ENCODE data around the gene GSE1. TPM values are rescaled to one million over a fixed set of nuclear protein-coding genes. Genes with fewer than 3 reads are reported as not detected.

Gene GSE1
- total and polyA plus RNA-seq, 4 donors, result 3.9 to 111 (median 35.7) TPM

DNA sequence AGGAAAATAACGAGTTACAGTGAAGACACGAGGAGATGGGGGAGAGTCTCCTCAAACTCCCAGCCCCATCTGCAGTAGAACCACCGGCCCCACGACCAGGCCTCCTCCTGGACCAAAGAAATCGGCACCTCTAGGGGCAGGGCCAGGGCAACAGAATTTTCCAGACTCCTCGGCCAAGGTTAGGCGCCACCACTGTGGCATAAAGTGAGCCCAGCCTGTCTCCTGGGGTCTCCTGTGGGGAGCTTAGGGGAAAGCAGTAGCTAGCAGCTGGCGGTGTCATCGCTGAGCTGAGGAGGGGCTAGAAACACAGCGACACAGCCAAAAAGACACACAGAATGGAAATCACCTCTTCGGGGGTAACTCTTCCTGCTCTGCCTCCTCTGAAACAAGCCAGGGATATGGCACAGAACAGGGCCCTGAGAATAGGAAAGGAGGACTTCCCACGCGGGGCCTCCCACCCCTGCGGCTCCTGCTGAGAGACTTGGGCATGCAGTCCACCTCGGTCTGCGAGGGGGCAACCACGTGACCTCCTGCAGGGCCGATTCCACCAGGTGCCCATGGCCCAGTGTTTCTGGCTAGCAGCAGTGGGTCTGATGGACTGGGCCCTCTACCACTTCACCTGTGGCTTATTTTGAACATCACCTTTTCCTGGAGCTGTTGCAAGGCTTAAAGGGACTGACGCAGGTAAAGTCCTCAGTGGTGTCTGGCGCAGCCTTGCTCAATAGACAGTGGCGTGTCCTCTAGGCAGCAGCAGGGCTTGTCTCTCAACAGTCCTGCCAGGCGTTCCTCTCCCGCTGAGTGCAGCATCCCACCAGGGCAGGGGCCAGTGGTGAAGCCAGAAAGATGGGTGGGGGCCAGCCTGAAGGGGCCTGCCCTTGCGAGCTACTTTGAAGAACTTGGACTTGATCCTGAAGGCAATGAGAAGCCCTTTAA lies 82.3 kb downstream of the GSE1 start:
- Histone ChIP-seq H3K4me1 (ENCODE audit: control insufficient read depth in 1 of 2, insufficient read depth in 2 of 2, low read length in 2 of 2) (no peaks in the 10 kb centered on the region), H3K4me3 (ENCODE audit: low read length in 2 of 2) (no peak overlapping the region), H3K9me3 (ENCODE audit: control insufficient read depth, low read length) (no peaks in the 10 kb centered on the region), H3K36me3 (ENCODE audit: control insufficient read depth in 1 of 2, insufficient read depth in 2 of 2, low read length in 1 of 2) (no peaks in the 10 kb centered on the region), H3K27me3 (ENCODE audit: control insufficient read depth in 1 of 2, insufficient read depth in 2 of 2, low read length in 1 of 2) (no peaks in the 10 kb centered on the region), H3K27ac (ENCODE audit: low read depth in 1 of 2, low read length in 2 of 2) (no peak overlapping the region)
- DNase-seq, result no peak
- intact Hi-C loops (cut with DNase I), result no loop called here
- WGBS, 2 donors, result 74 to 78% methylated on average over 24 of the region's 24 CpGs
- no peak for ATAC-seq (ENCODE audit: low FRiP score)

DNA sequence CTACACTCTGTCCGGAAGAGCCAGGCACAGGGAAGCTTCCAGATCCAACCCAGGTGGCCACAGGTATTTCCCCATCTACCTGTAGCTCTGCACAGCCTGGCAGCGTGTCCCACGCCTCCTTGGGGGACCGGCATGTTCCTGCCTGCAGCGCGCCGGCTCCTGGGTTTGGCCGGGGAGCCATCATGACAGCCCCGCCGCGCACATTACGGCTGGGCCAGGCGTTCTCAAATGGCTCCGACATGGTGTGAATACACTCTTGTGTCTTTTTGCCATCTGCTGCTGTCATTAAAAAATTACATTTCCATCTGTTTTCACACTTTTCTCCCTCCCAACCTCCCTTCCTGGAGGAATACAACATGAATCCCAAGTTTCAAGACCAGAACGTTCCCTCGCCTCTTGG lies 83.7 kb downstream of the GSE1 start:
- intact Hi-C loops (cut with DNase I), result no loop called here
- no peak for DNase-seq
- 77 to 78% methylated on average over 16 of the region's 16 CpGs for WGBS, 2 donors
- no peak for ATAC-seq (ENCODE audit: low FRiP score)
- Histone ChIP-seq H3K36me3 (ENCODE audit: control insufficient read depth in 1 of 2, insufficient read depth in 2 of 2, low read length in 1 of 2) (no peaks in the 10 kb centered on the region), H3K4me3 (ENCODE audit: low read length in 2 of 2) (no peak overlapping the region), H3K27ac (ENCODE audit: low read depth in 1 of 2, low read length in 2 of 2) (no peak overlapping the region), H3K4me1 (ENCODE audit: control insufficient read depth in 1 of 2, insufficient read depth in 2 of 2, low read length in 2 of 2) (no peaks in the 10 kb centered on the region), H3K27me3 (ENCODE audit: control insufficient read depth in 1 of 2, insufficient read depth in 2 of 2, low read length in 1 of 2) (no peaks in the 10 kb centered on the region), H3K9me3 (ENCODE audit: control insufficient read depth, low read length) (peaks cover 2% of the 10 kb centered on the region)

DNA sequence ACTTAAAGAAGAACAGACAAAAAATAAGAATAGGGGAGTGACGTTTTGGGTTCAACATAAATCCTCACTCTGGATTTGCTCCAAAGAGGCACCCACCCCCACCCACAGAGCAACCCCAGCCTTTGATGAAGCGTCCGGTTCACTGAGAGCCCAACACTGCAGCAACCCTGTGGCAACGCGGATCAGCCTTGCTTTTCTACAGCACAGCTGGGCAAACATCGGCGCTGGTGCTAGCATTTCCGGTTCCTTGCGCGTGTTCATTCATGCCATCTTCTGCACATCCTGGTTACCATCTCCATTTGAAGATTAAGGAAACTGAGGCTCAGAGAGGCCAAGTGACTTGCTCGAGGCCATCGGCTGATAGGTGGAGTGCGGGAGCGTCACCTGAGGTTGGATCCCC lies 84.3 kb downstream of the GSE1 start:
- Histone ChIP-seq H3K27ac (ENCODE audit: low read depth in 1 of 2, low read length in 2 of 2) (no peak overlapping the region), H3K4me3 (ENCODE audit: low read length in 2 of 2) (no peak overlapping the region), H3K36me3 (ENCODE audit: control insufficient read depth in 1 of 2, insufficient read depth in 2 of 2, low read length in 1 of 2) (no peaks in the 10 kb centered on the region), H3K4me1 (ENCODE audit: control insufficient read depth in 1 of 2, insufficient read depth in 2 of 2, low read length in 2 of 2) (no peaks in the 10 kb centered on the region), H3K27me3 (ENCODE audit: control insufficient read depth in 1 of 2, insufficient read depth in 2 of 2, low read length in 1 of 2) (no peaks in the 10 kb centered on the region), H3K9me3 (ENCODE audit: control insufficient read depth, low read length) (peaks cover 2% of the 10 kb centered on the region)
- intact Hi-C loops (cut with DNase I), result no loop called here
- ATAC-seq (ENCODE audit: low FRiP score), result no peak
- no peak for DNase-seq
- WGBS, 2 donors, result 56 to 63% methylated on average over 14 of the region's 14 CpGs

DNA sequence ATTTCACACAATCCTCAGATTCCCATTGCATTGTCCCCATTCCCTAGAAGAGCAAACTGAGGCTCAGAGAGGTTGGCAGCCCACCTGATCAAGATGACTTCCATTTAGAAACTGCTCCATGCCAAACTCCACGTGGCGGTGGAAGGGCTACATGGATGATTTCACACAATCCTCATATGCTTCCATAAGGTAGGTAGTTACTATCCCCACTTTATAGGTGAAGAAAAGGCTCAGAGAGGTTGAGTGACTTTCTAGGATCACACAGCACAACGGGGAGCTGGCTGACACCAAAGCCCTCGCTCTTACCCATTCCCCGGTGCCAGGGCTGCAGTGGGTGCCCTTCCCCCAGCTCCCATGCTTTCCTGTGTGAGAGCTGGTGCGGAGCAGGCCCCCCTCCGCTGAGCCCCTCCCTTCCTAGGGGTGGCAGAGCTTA lies 85.4 kb downstream of the GSE1 start:
- no peaks in the 10 kb centered on the region for H3K27me3 ChIP-seq (ENCODE audit: control insufficient read depth in 1 of 2, insufficient read depth in 2 of 2, low read length in 1 of 2)
- no peak for DNase-seq
- no peaks in the 10 kb centered on the region for H3K36me3 ChIP-seq (ENCODE audit: control insufficient read depth in 1 of 2, insufficient read depth in 2 of 2, low read length in 1 of 2)
- no peak overlapping the region for H3K4me3 ChIP-seq (ENCODE audit: low read length in 2 of 2)
- no peak overlapping the region for H3K27ac ChIP-seq (ENCODE audit: low read depth in 1 of 2, low read length in 2 of 2)
- 85 to 86% methylated on average over 7 of the region's 7 CpGs for WGBS, 2 donors
- ATAC-seq (ENCODE audit: low FRiP score), result no peak
- intact Hi-C loops (cut with DNase I), result no loop called here
- no peaks in the 10 kb centered on the region for H3K4me1 ChIP-seq (ENCODE audit: control insufficient read depth in 1 of 2, insufficient read depth in 2 of 2, low read length in 2 of 2)
- H3K9me3 ChIP-seq (ENCODE audit: control insufficient read depth, low read length), result peaks cover 2% of the 10 kb centered on the region

DNA sequence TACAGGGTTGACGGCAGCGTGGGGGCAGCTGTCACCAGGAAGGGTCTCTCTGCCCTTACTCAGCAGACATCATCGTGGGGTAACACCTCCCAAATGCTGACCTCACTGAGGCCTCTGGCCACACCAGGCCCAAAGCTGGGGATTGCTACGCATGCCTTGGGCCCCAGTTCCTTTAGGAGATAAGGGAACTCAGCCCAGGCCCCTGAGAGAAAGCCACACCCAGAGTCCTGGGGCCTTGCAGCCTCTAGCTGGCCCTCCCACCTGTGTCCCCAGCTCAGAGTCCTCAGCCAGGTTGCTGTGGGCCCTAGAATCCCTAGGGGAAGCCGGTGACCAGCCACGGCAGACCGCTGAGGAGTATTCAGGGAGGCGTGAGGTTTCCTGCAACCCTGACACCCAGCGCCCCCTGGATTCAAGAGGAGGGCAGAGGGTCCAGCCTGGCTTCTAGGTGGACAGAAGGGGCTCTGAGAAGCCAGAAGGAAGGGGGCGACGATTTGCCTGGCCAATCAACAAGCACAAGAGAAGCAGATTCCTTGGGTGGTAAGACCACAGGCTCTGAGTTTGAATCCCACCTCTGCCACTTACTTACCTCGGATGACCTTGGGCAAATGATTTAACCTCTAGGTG lies 85.9 kb downstream of the GSE1 start:
- intact Hi-C loops (cut with DNase I), result no loop called here
- 66 to 69% methylated on average over 12 of the region's 12 CpGs for WGBS, 2 donors
- H3K4me1 ChIP-seq (ENCODE audit: control insufficient read depth in 1 of 2, insufficient read depth in 2 of 2, low read length in 2 of 2), result no peaks in the 10 kb centered on the region
- DNase-seq (no peak), ATAC-seq (ENCODE audit: low FRiP score) (no peak)
- H3K27ac ChIP-seq (ENCODE audit: low read depth in 1 of 2, low read length in 2 of 2), result no peak overlapping the region
- peaks cover 2% of the 10 kb centered on the region for H3K9me3 ChIP-seq (ENCODE audit: control insufficient read depth, low read length)
- no peak overlapping the region for H3K4me3 ChIP-seq (ENCODE audit: low read length in 2 of 2)
- no peaks in the 10 kb centered on the region for H3K27me3 ChIP-seq (ENCODE audit: control insufficient read depth in 1 of 2, insufficient read depth in 2 of 2, low read length in 1 of 2)
- H3K36me3 ChIP-seq (ENCODE audit: control insufficient read depth in 1 of 2, insufficient read depth in 2 of 2, low read length in 1 of 2), result no peaks in the 10 kb centered on the region

DNA sequence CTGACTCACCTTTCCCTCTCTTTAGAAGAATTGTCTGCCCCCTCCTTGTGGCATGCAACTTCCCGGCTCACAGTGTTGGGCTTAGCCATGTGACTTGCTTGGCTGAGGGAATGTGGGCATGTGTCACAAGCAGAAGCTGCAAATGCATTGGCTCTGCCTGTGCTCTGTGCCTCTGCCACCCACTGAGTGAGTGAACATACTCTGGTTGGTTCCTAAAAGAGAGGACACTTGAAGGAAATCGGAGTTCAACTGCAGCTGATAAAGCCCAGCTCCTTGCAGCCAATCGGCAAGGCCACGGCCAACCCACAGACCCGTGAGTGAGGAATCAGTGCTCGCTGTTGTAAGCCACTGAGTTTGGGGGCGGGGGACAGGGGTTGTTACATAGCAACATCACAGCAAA lies 86.5 kb downstream of the GSE1 start:
- WGBS, 2 donors, result 44 to 45% methylated on average over 7 of the region's 7 CpGs
- ATAC-seq (ENCODE audit: low FRiP score) (no peak), DNase-seq (no peak)
- H3K4me3 ChIP-seq (ENCODE audit: low read length in 2 of 2), result no peak overlapping the region
- intact Hi-C loops (cut with DNase I), result no loop called here
- no peaks in the 10 kb centered on the region for H3K36me3 ChIP-seq (ENCODE audit: control insufficient read depth in 1 of 2, insufficient read depth in 2 of 2, low read length in 1 of 2)
- H3K4me1 ChIP-seq (ENCODE audit: control insufficient read depth in 1 of 2, insufficient read depth in 2 of 2, low read length in 2 of 2), result no peaks in the 10 kb centered on the region
- H3K27ac ChIP-seq (ENCODE audit: low read depth in 1 of 2, low read length in 2 of 2), result no peak overlapping the region
- no peaks in the 10 kb centered on the region for H3K27me3 ChIP-seq (ENCODE audit: control insufficient read depth in 1 of 2, insufficient read depth in 2 of 2, low read length in 1 of 2)
- peaks cover 2% of the 10 kb centered on the region for H3K9me3 ChIP-seq (ENCODE audit: control insufficient read depth, low read length)

DNA sequence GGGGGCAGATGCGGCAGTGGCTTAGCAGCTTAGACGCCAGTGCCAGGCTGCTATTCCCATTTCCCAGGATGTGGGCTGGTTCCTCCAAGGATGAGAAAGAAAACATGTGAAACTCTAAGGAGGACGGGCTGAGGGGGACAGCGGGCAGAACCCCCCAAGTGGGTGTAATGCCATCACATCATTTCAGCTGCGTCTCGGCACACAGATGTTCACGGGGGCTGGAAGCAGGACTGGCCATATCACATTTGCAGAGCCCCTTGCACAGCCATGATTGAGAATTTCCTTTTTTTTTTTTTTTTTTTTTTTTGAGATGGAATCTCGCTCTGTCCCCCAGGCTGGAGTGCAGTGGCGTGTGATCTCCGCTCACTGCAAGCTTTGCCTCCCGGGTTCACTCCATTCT lies 90.9 kb downstream of the GSE1 start:
- H3K4me3 ChIP-seq (ENCODE audit: low read length in 2 of 2), result no peak overlapping the region
- ATAC-seq (ENCODE audit: low FRiP score), result no peak
- no peak overlapping the region for H3K27ac ChIP-seq (ENCODE audit: low read depth in 1 of 2, low read length in 2 of 2)
- H3K4me1 ChIP-seq (ENCODE audit: control insufficient read depth in 1 of 2, insufficient read depth in 2 of 2, low read length in 2 of 2), result no peaks in the 10 kb centered on the region
- H3K9me3 ChIP-seq (ENCODE audit: control insufficient read depth, low read length), result peaks cover 2% of the 10 kb centered on the region
- DNase-seq, result no peak
- 81 to 86% methylated on average over 10 to 11 of the region's 11 CpGs for WGBS, 2 donors
- intact Hi-C loops (cut with DNase I), result no loop called here
- no peaks in the 10 kb centered on the region for H3K27me3 ChIP-seq (ENCODE audit: control insufficient read depth in 1 of 2, insufficient read depth in 2 of 2, low read length in 1 of 2)
- no peaks in the 10 kb centered on the region for H3K36me3 ChIP-seq (ENCODE audit: control insufficient read depth in 1 of 2, insufficient read depth in 2 of 2, low read length in 1 of 2)

DNA sequence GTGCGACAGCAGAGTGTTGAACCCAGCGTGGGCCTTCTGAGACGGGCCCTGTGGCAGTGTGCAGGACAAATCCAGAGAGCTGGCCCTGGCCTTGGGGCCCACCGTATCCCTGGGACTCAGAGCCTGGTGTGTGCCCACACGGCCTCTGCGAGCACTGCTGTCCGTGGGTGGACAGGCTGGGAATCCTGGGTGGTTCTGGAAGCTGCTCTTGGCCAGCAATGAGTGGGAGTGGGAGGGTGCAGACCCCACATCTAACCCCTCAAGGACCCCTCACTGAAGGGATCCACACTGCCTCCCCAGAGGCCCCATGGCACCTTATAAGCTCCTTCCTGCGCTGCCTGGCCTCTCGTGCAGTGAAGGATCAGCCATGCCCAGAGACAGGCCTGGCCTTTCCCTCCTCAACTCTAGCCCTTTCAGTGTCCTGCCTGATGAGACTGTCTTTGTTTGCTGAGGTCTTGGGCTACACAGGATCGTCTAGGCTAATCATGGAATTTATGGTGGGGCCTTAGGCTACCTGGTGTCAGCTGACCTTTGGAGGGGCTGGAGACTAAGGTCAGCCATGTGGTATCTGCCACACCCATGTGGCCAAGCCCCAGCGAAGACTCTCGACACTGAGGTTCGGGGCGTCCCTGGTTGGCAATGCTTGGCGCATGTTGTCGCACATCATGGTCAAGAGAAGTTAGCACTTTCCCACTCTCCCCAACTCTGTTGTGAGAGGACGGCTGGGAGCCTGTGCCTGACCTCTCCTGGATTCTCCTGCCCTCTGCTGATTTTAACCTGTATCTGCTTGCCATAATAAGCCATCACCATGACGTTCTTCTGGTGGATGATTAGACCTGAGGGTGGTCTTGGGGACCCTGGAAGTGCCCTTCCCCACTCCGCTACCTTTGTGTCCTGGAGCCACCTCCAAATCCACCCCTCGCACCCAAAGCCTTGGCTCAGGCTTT lies 92.1 kb downstream of the GSE1 start:
- WGBS, 2 donors, result 88 to 90% methylated on average over 20 of the region's 20 CpGs
- Histone ChIP-seq H3K27ac (ENCODE audit: low read depth in 1 of 2, low read length in 2 of 2) (no peak overlapping the region), H3K4me3 (ENCODE audit: low read length in 2 of 2) (no peak overlapping the region), H3K4me1 (ENCODE audit: control insufficient read depth in 1 of 2, insufficient read depth in 2 of 2, low read length in 2 of 2) (no peaks in the 10 kb centered on the region), H3K9me3 (ENCODE audit: control insufficient read depth, low read length) (peaks cover 2% of the 10 kb centered on the region), H3K27me3 (ENCODE audit: control insufficient read depth in 1 of 2, insufficient read depth in 2 of 2, low read length in 1 of 2) (no peaks in the 10 kb centered on the region), H3K36me3 (ENCODE audit: control insufficient read depth in 1 of 2, insufficient read depth in 2 of 2, low read length in 1 of 2) (no peaks in the 10 kb centered on the region)
- ATAC-seq (ENCODE audit: low FRiP score), result no peak
- no peak for DNase-seq
- intact Hi-C loops (cut with DNase I), result no loop called here

Measured in aorta (tissue), 5 donors.